ENCODE data around the gene PIGL.
"Not testable (repeated sequence)": the region's sequence is repeated elsewhere in the genome, so short reads cannot be mapped to it uniquely, and the experiment has no call there.

Gene PIGL

DNA sequence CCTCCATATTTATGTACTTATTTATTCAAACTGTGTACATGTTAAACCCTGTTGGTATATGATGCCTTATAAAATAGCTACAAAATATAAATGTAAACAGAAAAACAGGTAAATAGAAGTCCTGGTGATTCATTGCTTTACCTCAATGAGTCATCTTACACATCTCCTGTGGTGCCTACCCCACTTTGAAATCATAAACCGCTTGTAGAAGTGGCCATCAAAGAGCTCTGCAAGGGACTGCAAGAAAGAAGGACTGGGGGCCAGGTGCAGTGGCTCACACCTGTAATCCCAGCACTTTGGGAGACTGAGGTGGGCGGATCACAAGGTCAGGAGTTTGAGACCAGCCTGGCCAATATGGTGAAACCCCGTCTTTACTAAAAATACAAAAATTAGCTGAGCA, 79.1 kb downstream of the PIGL start:
- not testable (repeated sequence) for DNase-seq (ENCODE audit: low spot score); H3K36me3 Mint-ChIP-seq (ENCODE audit: low read depth); H3K4me3 Mint-ChIP-seq; H3K9me3 Mint-ChIP-seq; H3K4me1 Mint-ChIP-seq (ENCODE audit: low read depth); H3K27ac Mint-ChIP-seq; H3K27me3 Mint-ChIP-seq (ENCODE audit: low read depth)

DNA sequence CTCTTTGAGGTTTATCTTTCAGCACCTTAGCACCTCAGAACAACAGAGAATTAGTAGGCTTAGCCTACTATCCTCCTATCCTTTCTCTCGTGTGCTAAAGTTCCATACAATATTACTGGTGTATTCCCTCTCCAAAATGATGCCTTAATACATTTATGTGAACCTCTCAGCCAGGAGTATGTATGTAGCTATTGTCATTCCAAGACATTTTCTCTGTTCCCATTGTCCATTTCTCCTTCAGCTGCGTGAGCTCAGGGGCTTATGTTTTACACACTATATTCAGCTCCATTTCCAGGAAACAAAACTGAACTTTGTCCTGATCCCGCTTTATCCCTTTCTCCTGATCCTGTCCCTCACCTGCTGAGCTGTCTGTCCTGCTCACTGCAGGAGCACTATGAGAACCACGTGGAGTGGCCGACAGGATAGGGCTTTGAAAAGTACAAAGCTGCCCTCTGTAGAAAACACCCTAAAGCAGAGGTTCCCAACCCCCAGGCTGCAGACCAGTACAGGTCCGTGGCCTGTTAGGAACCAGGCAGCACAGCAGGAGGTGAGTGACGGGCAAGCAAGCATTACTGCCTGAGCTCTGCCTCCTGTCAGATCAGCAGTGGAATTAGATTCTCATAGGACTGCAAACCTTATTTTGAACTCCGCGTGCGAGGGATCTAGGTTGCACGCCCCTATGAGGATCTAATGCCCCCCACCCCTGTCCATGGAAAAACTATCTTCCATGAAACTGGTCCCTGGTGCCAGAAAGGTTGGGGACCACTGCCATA, 80.5 kb downstream of the PIGL start:
- no peak overlapping the region for H3K4me3 Mint-ChIP-seq
- no peak for DNase-seq (ENCODE audit: low spot score)
- H3K4me1 Mint-ChIP-seq (ENCODE audit: low read depth), result peaks cover 6% of the 10 kb centered on the region

DNA sequence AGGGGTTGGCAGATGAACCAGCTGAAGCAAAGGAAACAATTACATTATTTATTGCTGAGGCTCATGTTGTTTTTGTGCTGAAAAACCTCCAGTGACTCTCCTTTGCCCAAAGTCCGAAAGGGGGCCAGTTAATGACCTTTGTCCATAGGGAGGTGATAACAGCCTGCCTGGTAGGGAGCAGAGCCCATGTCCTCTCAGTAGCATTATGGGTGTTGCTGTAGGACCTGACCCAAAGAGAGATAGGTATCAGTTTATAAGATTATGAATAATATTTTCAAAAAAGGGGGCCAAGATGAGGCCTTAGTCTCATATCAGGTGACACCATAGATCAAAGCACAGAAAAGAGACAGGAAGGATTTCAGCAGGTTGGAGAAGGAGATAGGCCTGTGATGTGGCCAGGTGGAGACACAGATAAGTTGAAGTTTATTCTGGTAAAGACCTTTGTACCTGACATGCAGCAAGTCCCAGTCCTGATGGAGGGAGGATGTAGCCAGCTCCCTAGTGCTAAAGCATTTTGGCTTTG, 81.2 kb downstream of the PIGL start:
- Mint-ChIP-seq H3K36me3 (ENCODE audit: low read depth) (peaks cover 3% of the 10 kb centered on the region), H3K4me1 (ENCODE audit: low read depth) (peaks cover 6% of the 10 kb centered on the region), H3K27me3 (ENCODE audit: low read depth) (no peaks in the 10 kb centered on the region), H3K27ac (no peak overlapping the region), H3K4me3 (no peak overlapping the region), H3K9me3 (no peaks in the 10 kb centered on the region)
- no peak for DNase-seq (ENCODE audit: low spot score)

More for the DNA sequence above, 80.5 kb downstream of the PIGL start:
- H3K9me3 Mint-ChIP-seq, result no peaks in the 10 kb centered on the region
- H3K36me3 Mint-ChIP-seq (ENCODE audit: low read depth), result peaks cover 3% of the 10 kb centered on the region
- no peak overlapping the region for H3K27ac Mint-ChIP-seq
- no peaks in the 10 kb centered on the region for H3K27me3 Mint-ChIP-seq (ENCODE audit: low read depth)

DNA sequence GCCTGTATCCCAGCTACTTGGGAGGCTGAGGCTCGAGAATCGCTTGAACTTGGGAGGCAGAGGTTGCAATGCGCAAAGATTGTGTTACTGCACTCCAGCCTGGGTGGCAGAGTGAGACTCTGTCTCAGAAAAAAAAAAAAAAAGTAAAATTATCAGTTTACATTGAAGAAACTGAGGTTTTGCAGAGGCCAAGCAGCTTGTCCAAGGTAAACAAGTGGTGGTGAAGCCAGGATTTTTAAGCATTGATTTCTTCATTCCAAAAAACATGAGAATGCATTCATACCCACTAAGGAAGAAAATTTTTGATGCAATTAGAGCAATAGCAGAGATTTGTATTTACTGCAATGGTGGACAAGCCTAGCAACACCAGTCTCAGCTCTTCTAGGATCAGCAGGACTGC, 83.5 kb downstream of the PIGL start:
- H3K4me3 Mint-ChIP-seq, result no peak overlapping the region
- peaks cover 3% of the 10 kb centered on the region for H3K36me3 Mint-ChIP-seq (ENCODE audit: low read depth)
- no peak overlapping the region for H3K27ac Mint-ChIP-seq
- H3K9me3 Mint-ChIP-seq, result no peaks in the 10 kb centered on the region
- no peaks in the 10 kb centered on the region for H3K27me3 Mint-ChIP-seq (ENCODE audit: low read depth)
- peaks cover 6% of the 10 kb centered on the region for H3K4me1 Mint-ChIP-seq (ENCODE audit: low read depth)
- no peak for DNase-seq (ENCODE audit: low spot score)

DNA sequence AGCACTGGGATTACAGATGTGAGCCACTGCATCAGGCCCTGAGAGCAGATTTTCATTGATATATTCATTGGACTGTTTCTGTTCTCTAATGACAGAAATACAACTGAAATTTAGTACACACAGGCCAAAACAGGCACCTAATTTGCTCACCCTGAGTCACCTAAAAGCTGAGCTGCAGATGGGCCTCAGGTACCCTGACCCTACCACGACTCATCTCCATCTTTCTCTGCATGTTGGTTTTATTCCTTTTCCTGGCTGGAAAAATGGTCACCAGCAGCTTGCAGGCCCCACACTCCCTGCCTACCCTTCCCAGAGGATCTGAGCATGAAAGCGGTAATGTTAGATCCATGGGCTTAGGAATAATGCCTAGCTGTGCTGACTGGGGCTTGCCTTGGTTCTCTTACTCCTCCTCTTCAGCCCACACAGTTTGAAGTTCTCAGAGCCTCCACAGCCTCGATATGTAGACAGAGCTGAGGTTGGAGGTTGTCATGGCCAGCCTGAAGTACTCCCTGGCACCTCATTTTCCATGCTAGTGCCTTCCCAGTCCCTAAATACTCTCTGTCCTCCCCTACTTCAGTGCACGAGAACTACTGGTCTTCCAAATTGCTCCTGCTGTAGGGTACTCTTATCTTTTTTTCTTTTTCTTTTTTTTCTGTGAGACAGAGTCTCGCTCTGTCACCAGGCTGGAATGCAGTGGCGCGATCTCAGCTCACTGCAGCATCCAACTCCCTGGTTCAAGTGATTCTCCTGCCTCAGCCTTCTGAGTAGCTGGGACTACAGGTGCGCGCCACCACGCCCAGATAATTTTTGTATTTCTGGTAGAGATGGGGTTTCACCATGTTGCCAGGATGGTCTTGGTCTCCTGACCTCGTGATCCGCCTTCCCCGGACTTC, 85.2 kb downstream of the PIGL start:
- Mint-ChIP-seq H3K9me3 (no peaks in the 10 kb centered on the region), H3K4me3 (no peak overlapping the region), H3K27ac (peak overlapping the region; percentile 67), H3K27me3 (ENCODE audit: low read depth) (no peaks in the 10 kb centered on the region), H3K36me3 (ENCODE audit: low read depth) (peaks cover 5% of the 10 kb centered on the region), H3K4me1 (ENCODE audit: low read depth) (peaks cover 2% of the 10 kb centered on the region)
- DNase-seq (ENCODE audit: low spot score), result no peak

DNA sequence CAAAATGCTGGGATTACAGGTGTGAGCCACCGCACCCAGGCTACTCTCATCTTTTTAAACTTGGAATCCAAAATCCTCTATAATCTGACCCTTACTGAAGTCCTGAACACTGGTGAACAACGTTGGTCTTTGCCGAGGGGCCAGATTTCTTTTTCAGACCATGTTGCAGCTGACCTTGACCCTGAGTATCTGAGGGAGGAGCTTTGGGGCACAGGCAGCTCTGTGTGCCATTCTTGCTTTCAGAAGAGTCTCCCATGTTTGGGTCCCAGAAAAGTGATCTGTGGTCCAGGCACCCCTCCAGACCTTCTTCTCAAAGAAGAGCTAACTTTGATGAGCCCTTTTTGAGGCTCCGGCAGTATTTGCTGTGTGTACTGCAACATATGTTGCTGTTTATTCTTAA, 85.8 kb downstream of the PIGL start:
- H3K9me3 Mint-ChIP-seq, result no peaks in the 10 kb centered on the region
- no peak overlapping the region for H3K27ac Mint-ChIP-seq

DNA sequence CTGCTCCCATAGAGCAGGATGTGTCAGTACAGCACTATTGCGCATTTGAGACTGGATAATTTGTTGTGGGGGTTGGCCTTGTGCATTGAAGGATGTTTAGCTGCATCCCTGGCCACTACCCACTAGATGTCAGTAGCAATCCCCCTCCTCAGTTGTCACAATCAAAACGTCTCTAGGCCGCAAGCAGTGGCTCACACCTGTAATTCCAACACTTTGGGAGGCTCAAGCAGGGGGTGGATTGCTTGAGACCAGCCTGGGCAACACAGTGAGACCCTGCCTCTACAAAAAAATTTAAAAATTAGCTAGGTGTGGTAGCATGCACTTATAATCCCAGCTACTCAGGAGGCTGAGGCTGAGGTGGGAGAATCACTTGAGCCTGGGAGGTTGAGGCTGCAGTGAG, 87.8 kb downstream of the PIGL start:
- DNase-seq (ENCODE audit: low spot score), result no peak
- no peaks in the 10 kb centered on the region for H3K4me1 Mint-ChIP-seq (ENCODE audit: low read depth)
- H3K27me3 Mint-ChIP-seq (ENCODE audit: low read depth), result no peaks in the 10 kb centered on the region
- H3K27ac Mint-ChIP-seq, result no peak overlapping the region
- peaks cover 7% of the 10 kb centered on the region for H3K36me3 Mint-ChIP-seq (ENCODE audit: low read depth)
- no peaks in the 10 kb centered on the region for H3K9me3 Mint-ChIP-seq
- no peak overlapping the region for H3K4me3 Mint-ChIP-seq

More for the DNA sequence above, 85.8 kb downstream of the PIGL start:
- no peak for DNase-seq (ENCODE audit: low spot score)
- H3K4me3 Mint-ChIP-seq, result no peak overlapping the region
- peaks cover 2% of the 10 kb centered on the region for H3K4me1 Mint-ChIP-seq (ENCODE audit: low read depth)
- no peaks in the 10 kb centered on the region for H3K27me3 Mint-ChIP-seq (ENCODE audit: low read depth)
- peaks cover 7% of the 10 kb centered on the region for H3K36me3 Mint-ChIP-seq (ENCODE audit: low read depth)

DNA sequence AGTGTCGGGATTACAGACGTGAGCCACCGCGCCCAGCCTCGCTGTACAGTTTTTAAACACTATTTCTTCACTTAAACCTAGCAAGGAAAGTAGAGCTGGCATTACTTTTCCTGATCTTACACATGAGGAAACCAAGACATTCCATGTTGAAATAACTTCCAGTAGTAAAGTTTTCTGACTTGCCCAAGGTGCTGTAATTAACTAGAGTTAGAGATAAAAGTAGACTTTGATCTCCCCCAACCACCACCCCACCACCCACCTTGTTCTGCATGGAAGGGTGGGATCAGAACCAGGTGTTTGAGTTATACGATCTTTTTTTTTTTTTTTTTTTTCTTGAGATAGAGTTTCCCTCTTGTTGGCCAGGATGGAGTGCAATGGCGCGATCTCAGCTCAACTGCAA, 89.2 kb downstream of the PIGL start:
- Mint-ChIP-seq H3K4me1 (ENCODE audit: low read depth) (peaks cover 4% of the 10 kb centered on the region), H3K27me3 (ENCODE audit: low read depth) (no peaks in the 10 kb centered on the region), H3K9me3 (no peaks in the 10 kb centered on the region), H3K36me3 (ENCODE audit: low read depth) (peaks cover 14% of the 10 kb centered on the region), H3K4me3 (no peak overlapping the region), H3K27ac (no peak overlapping the region)
- DNase-seq (ENCODE audit: low spot score), result no peak

DNA sequence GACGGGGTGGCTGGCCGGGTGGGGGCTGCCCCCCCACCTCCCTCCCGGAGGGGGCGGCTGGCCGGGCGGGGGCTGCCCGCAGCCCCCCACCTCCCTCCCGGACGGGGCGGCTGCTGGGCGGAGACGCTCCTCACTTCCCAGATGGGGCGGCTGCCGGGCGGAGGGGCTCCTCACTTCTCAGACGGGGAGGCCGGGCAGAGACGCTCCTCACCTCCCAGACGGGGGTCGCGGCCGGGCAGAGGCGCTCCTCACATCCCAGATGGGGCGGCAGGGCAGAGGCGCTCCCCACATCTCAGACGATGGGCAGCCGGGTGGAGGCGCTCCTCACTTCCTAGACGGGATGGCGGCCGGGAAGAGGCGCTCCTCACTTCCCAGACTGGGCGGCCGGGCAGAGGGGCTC, 95.1 kb downstream of the PIGL start:
- H3K9me3 Mint-ChIP-seq; H3K27me3 Mint-ChIP-seq (ENCODE audit: low read depth); DNase-seq (ENCODE audit: low spot score); H3K4me3 Mint-ChIP-seq; H3K27ac Mint-ChIP-seq; H3K4me1 Mint-ChIP-seq (ENCODE audit: low read depth): not testable (repeated sequence)
- H3K36me3 Mint-ChIP-seq (ENCODE audit: low read depth), result peaks cover 11% of the 10 kb centered on the region

DNA sequence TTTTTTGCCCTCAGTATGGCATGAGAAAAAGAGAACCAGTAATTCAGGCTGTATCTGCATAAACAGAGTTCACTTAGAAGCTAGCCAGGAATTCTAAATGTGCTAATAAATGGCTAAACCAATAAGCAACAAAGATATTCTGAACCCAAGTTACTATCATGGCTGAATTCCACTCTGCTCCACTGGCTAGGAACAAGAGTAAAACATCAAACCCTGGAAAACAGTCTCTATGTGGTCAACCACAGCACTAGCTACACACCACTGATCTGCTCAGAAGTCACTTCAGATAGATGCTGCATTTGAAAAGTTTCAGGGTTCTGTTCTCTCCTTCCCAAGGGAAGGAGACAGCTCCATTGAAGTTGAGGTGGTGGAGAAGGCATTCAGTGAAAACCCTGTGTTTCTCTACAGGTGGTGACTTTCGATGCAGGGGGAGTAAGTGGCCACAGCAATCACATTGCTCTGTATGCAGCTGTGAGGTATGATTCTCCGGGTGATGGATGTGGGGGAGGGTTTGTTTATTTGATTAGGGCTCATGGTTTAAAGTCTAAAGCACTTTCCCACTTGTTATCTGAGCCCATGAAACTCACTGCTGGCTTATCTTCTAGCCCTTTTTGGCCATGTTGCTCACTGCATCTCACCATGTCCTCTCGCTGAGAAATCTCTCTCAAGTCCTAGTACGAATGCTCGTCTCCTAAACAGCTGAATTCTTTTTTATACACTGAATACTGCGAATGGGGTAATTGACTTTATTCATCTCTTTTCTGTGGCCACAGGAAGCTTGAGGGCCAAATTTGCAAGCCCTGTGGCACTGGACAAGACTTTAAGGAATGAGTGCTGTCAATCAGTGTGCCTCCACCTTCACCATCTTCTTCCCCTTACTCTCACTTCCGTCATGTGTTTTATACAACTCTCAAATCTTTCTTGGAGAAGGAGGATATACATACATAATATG, 96.4 kb downstream of the PIGL start:
- Mint-ChIP-seq H3K27ac (no peak overlapping the region), H3K36me3 (ENCODE audit: low read depth) (peaks cover 9% of the 10 kb centered on the region), H3K9me3 (no peaks in the 10 kb centered on the region), H3K4me1 (ENCODE audit: low read depth) (peaks cover 4% of the 10 kb centered on the region), H3K27me3 (ENCODE audit: low read depth) (no peaks in the 10 kb centered on the region), H3K4me3 (no peak overlapping the region)
- no peak for DNase-seq (ENCODE audit: low spot score)

DNA sequence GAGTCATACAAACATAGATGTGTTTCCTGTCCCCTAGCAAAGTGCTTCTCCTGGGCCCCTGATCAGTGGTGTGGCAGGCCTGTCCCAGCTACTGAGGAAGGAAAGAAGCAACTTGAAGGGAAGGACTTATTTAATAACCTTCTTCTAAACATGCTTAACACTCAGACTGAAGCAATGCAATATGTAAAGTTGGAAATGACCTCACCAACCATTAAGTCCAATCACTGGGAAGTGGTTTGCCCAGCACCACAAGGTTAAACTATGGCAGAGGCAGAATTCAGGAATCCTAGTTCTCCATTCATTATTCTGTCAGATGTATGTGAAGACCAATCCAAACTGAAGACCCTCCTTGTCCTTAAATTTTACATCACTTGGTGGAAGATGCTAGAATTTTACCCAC, 97.2 kb downstream of the PIGL start:
- H3K9me3 Mint-ChIP-seq, result no peaks in the 10 kb centered on the region
- peaks cover 4% of the 10 kb centered on the region for H3K4me1 Mint-ChIP-seq (ENCODE audit: low read depth)
- DNase-seq (ENCODE audit: low spot score), result no peak
- H3K27ac Mint-ChIP-seq, result no peak overlapping the region
- H3K4me3 Mint-ChIP-seq, result no peak overlapping the region
- no peaks in the 10 kb centered on the region for H3K27me3 Mint-ChIP-seq (ENCODE audit: low read depth)
- peaks cover 9% of the 10 kb centered on the region for H3K36me3 Mint-ChIP-seq (ENCODE audit: low read depth)

DNA sequence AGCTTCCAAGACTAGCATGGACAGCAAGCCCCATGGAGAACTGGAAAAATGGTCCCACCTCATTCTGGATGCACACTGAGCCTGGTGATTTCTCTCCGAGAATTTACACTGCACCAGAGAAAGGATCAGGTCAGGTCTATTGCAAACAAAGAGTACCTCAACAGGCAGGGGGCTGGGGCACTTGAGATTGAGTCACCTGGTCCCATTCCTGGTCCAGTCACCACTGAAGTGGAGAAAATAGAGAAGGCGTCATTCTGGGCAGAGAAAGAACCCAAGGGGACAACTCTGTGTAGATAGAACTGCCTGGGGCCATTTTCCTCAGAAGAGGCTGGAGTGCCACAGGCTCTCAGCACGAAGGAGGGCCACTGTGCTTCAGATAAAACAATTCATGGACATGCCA, 97.8 kb downstream of the PIGL start:
- Mint-ChIP-seq H3K27me3 (ENCODE audit: low read depth) (no peaks in the 10 kb centered on the region), H3K36me3 (ENCODE audit: low read depth) (peaks cover 9% of the 10 kb centered on the region), H3K9me3 (no peaks in the 10 kb centered on the region), H3K4me1 (ENCODE audit: low read depth) (peaks cover 4% of the 10 kb centered on the region), H3K4me3 (no peak overlapping the region), H3K27ac (no peak overlapping the region)
- no peak for DNase-seq (ENCODE audit: low spot score)

DNA sequence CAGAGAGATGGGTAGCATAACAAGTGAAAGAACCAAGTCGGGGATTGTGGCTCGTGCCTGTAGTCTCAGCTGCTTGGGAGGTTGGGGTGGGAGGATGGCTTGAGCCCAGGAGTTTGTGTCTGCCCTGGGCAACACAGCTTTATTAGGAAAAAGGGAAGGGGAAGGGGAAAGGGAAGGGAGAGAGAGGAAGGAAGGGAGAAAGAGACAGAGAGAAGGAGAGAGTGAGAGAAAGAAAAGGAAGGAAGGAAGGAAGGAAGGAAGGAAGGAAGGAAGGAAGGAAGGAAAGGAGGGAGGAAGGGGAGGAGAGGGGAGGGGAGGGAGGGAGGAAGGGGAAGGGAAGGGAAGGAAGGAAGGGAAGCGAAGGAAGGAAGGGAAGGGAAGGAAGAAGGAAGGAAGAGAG, 103.0 kb downstream of the PIGL start:
- Mint-ChIP-seq H3K9me3 (no peaks in the 10 kb centered on the region), H3K27ac (no peak overlapping the region), H3K27me3 (ENCODE audit: low read depth) (no peaks in the 10 kb centered on the region), H3K36me3 (ENCODE audit: low read depth) (peaks cover 1% of the 10 kb centered on the region), H3K4me1 (ENCODE audit: low read depth) (no peaks in the 10 kb centered on the region), H3K4me3 (no peak overlapping the region)
- DNase-seq (ENCODE audit: low spot score), result no peak
